Measurements from ENCODE around the gene ARHGAP9. TPM values are rescaled to one million over a fixed set of nuclear protein-coding genes. Genes with fewer than 3 reads are reported as not detected.
"Not testable (repeated sequence)": the region's sequence is repeated elsewhere in the genome, so short reads cannot be mapped to it uniquely, and the experiment has no call there.

The ARHGAP9 gene
- total RNA-seq, 6 donors from 2014 or later = 29.2 to 131 (median 43.7) TPM

GRCh38 chr12:57511588-57512325 is 32.1 kb upstream of the ARHGAP9 start:
- peaks cover 0 to 3% (median 0%) of the 10 kb centered on the region in 4 donors for H3K4me1 ChIP-seq
- H3K36me3 ChIP-seq = peaks cover 18 to 84% (median 64%) of the 10 kb centered on the region in 4 donors
- no peak for DNase-seq
- no peak for ATAC-seq (ENCODE audit: low FRiP score in 2 of 2)
- TF ChIP-seq CTCF (IDR thresholded peaks at IDR 0.05) (no peak), POLR2AphosphoS5 (IDR thresholded peaks at IDR 0.05) (no peak), EP300 (IDR thresholded peaks at IDR 0.05) (no peak), POLR2A (IDR thresholded peaks at IDR 0.05) (no peak)
- WGBS, 2 donors = 95 to 96% methylated on average over 7 of the region's 7 CpGs
- H3K27me3 ChIP-seq = no peaks in the 10 kb centered on the region
- H3K27ac ChIP-seq = no peak overlapping the region
- no peaks in the 10 kb centered on the region for H3K9me3 ChIP-seq
- H3K4me3 ChIP-seq = no peak overlapping the region

- Histone ChIP-seq H3K9me3 (no peaks in the 10 kb centered on the region), H3K4me1 (no peaks in the 10 kb centered on the region), H3K36me3 (peaks cover 15 to 83% (median 60%) of the 10 kb centered on the region in 4 donors), H3K4me3 (no peak overlapping the region), H3K27me3 (no peaks in the 10 kb centered on the region), H3K27ac (no peak overlapping the region)
- WGBS, 2 donors = 97 to 100% methylated on average over 4 of the region's 4 CpGs
- ATAC-seq (ENCODE audit: low FRiP score in 2 of 2) (no peak), DNase-seq (no peak)
- no peak for TF ChIP-seq CTCF (IDR thresholded peaks at IDR 0.05)
- no peak for TF ChIP-seq POLR2AphosphoS5 (IDR thresholded peaks at IDR 0.05)
- no peak for TF ChIP-seq POLR2A (IDR thresholded peaks at IDR 0.05)
- no peak for TF ChIP-seq EP300 (IDR thresholded peaks at IDR 0.05)
Observed at GRCh38 chr12:57511161-57511560, 31.5 kb upstream of the ARHGAP9 start.

- 97% methylated on average over 21 of the region's 28 CpGs; no CpG with 5 or more reads in 1 of the 2 donors for WGBS, 2 donors
- H3K36me3 ChIP-seq = peaks cover 12 to 84% (median 65%) of the 10 kb centered on the region in 4 donors
- H3K27ac ChIP-seq; H3K27me3 ChIP-seq; DNase-seq; H3K4me1 ChIP-seq; H3K4me3 ChIP-seq; ATAC-seq (ENCODE audit: low FRiP score in 2 of 2); H3K9me3 ChIP-seq: not testable (repeated sequence)
Observed at GRCh38 chr12:57507796-57508195, 28.1 kb upstream of the ARHGAP9 start.

GRCh38 chr12:57506541-57506940 is 26.9 kb upstream of the ARHGAP9 start:
- 72 to 78% methylated on average over 4 of the region's 4 CpGs for WGBS, 2 donors
- not testable (repeated sequence) for H3K4me1 ChIP-seq; H3K27ac ChIP-seq; H3K9me3 ChIP-seq; ATAC-seq (ENCODE audit: low FRiP score in 2 of 2); H3K27me3 ChIP-seq; H3K4me3 ChIP-seq; DNase-seq
- peaks cover 11 to 84% (median 64%) of the 10 kb centered on the region in 4 donors for H3K36me3 ChIP-seq

GRCh38 chr12:57502311-57502969 is 22.8 kb upstream of the ARHGAP9 start:
- H3K9me3 ChIP-seq; H3K27me3 ChIP-seq; DNase-seq; H3K4me3 ChIP-seq; ATAC-seq (ENCODE audit: low FRiP score in 2 of 2); H3K27ac ChIP-seq; H3K4me1 ChIP-seq: not testable (repeated sequence)
- peaks cover 26 to 91% (median 79%) of the 10 kb centered on the region in 4 donors for H3K36me3 ChIP-seq
- WGBS, 2 donors = 92 to 93% methylated on average over 21 to 22 of the region's 22 CpGs

GRCh38 chr12:57500213-57500612 is 20.5 kb upstream of the ARHGAP9 start:
- no peak for ATAC-seq (ENCODE audit: low FRiP score in 2 of 2)
- no peak overlapping the region for H3K4me3 ChIP-seq
- H3K36me3 ChIP-seq = peaks cover 16 to 96% (median 76%) of the 10 kb centered on the region in 4 donors

More at GRCh38 chr12:57500213-57500612, 20.5 kb upstream of the ARHGAP9 start:
- Histone ChIP-seq H3K27ac (no peak overlapping the region), H3K9me3 (no peaks in the 10 kb centered on the region), H3K27me3 (no peaks in the 10 kb centered on the region), H3K4me1 (no peaks in the 10 kb centered on the region)
- TF ChIP-seq POLR2AphosphoS5 (IDR thresholded peaks at IDR 0.05) (no peak), POLR2A (IDR thresholded peaks at IDR 0.05) (no peak), EP300 (IDR thresholded peaks at IDR 0.05) (no peak), CTCF (IDR thresholded peaks at IDR 0.05) (no peak)
- WGBS, 2 donors = 80 to 85% methylated on average over 11 of the region's 11 CpGs
- DNase-seq = no peak
